Measurements from ENCODE around the gene EN2.

The EN2 gene

DNA sequence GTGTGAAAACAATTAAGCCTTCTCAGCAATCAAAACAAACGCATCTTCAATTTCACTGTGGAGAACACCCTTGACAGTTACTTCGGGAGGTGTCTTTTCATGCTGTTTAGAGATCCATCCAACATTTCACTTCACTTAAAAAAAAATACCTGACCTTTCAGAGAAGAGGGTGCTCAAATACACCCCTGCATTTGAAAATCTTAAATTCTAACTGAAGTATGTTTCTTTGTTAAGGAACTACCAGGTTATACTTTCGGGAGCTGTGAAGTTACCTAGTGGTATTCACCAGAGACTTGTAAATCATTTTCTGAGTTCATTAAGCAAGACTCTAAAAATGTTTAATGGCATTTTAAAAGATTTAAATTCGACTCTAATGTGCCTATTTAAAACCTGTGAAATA, 49.6 kb downstream of the EN2 start:
- no peak for DNase-seq (ENCODE audit: low read depth in 2 of 2, low spot score in 1 of 2)

DNA sequence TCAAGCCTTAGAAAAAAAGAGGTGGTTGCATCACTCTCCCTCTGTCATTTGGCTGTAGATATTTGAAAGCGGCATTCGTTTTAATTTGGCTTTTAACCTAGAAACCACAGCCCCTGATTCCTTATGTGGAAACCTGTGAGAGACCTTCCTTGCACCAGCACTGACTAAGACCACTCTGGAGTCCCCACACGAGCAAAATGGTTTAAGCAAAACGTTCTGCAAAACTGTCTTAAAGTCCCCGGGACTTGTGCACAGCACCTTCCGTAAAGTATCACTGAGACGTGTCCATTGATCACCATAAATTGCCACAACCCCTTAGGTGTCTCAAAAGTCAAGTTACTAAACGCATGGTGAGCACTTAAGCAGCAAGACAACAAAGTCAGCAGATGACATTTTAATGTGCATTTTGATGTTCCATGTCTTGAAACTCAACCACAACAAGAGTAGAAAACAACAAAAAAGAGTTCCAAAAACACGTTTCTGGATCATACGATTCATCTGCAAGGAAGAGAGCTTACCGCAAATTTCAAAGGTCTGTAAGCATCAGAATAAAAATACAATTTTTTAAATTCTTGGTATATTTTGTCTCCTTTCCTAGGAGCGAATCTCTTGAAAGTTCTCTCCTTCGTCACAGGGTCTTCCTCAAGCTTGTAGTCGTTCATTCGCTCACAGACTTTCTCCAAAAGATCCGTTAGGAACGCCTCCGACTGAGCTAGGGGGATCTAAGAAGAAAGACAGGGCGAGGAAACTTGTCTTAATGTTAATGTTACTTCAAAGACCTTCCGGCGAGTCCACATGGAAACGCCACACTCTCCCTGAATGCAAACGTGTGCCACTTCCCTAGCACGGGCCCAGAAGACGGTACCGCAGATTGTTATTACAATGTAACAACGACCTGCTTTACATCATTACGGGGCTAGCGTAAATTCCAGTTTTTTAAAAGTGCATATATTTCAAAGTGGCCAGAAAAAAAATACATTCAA, 50.7 kb downstream of the EN2 start:
- DNase-seq (ENCODE audit: low read depth in 2 of 2, low spot score in 1 of 2), result no peak

DNA sequence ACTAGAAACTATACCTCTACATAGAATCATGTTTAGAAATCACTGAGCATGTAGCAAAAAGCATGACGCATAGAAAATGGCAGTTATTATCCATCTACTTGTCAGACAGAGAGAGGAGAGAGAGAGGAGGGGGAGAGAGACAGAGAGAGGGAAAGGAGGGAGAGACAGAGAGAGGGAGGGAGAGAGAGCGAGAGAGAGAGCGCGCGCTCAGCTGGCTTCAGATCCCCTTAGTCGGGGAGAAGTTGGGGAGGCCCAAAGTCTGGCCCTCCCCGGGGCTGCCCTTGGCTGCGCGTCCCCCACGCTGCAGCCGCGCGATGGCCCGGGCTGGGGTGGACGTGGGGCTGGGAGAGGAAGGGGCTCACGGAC, 51.4 kb downstream of the EN2 start:
- DNase-seq (ENCODE audit: low read depth in 2 of 2, low spot score in 1 of 2), result no peak

DNA sequence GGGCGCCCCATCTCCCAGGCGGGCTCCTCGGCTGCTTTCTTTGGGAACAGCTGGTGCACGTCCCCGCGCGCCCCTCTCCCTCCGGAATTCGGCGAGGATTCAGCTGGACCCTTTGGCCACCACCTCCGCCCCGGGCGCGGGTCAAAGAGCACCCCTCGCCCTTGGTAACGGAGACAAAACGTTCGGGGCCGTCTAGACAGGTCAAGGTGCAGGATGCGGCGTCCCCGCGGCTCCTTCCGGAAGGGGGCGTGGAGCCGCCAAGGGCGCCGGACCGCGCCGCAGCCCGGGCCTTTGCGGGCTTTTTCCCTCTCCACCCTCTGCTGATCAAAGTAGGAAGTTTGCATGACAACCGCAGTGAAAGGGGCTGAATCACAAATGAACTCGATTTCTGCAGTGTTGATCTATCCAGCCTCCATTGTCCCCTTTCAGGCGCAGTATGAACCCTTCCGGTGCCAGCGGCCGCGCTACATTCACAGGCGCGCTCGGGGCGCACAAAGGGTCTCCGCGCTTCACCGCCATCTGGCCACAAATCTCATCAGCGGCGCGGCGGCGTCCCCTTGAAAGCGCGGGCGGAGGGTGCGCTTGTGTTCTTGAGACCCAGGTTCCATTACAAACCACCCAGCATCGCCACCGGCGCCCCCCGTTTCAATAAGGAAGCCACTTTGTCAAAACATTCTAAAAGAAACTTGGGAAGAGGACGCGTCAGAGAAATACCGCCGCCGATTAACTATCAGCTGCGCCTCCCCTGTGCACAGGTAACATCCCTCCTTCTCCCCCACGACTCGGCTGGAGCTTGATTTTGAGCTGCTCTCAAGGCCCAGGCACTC, 52.0 kb downstream of the EN2 start:
- DNase-seq (ENCODE audit: low read depth in 2 of 2, low spot score in 1 of 2), result no peak

DNA sequence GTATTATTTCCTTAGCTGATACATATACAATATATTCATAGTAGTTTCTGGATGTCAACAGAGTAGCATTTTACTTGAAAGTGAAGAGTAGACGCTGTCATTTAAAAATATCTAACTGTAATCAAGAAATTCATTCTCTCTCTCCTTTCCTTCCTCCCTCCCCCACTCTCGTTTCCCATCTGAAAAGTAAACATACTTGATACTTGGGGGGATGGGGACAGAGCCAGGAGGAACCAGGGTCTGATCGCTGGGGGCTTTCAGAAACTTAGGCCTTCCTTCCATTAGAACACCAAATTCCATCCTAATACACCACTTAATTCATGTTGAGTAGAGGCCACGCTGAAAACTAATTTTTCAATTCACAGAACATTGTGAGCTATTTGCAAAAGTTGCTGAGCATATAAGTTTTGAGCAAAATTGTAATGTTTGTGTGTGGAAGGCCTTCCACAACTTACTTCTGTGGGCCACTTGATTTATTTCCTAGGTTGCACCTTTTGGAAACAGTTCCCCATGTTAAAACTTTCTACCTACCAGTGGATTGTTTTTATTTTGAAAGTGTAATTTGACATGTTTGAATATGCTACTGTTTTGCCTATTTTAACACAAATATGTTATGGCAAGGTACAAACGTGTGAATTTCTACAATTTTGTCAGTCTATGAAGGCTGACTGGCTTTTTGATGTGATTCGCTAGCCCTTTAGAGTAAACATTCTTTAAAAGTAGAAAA, 53.2 kb downstream of the EN2 start:
- no peak for DNase-seq (ENCODE audit: low read depth in 2 of 2, low spot score in 1 of 2)

DNA sequence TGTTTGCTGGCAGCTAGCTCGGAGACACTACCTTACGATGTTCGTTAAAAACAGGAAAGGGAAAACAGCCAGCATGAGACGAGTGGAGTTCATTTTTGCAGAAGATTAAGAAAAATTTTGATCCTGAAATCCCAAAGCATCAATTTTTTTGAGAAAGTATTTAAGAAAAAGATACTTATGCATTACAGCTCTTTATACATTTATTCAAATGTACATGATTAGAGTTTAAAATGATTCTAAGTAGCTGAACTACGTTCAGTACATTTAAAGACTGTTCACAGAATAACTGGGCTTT, 53.7 kb downstream of the EN2 start:
- DNase-seq (ENCODE audit: low read depth in 2 of 2, low spot score in 1 of 2), result no peak

DNA sequence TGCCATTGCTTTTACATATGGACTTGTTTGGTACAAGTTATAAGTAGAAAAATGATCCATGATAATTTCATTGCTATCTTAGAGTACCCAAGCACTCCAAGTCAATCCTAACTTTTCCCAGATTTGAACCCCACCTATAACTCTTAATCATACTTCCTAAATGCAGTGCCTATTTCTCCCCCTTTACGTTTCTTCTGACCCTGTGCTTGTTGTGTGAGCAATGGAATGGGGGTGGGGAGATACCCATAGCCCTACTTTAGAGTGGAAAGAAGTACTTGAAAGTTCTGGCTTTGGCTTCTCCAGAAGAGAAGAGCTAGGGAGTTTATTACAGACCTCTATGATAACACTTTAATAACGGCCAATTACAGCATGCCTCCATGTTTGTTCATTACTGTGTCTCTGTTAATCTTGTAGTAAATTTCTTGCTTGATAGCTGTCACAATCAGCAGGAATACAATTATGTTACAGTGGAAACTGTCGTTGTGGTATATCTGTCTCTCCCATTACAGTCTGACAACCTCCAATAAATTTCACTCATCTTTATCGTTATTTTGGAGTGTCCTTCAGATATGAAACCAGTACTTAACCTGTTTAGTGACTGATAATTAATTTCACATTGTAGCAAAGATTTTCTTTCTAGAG, 54.4 kb downstream of the EN2 start:
- no peak for DNase-seq (ENCODE audit: low read depth in 2 of 2, low spot score in 1 of 2)

DNA sequence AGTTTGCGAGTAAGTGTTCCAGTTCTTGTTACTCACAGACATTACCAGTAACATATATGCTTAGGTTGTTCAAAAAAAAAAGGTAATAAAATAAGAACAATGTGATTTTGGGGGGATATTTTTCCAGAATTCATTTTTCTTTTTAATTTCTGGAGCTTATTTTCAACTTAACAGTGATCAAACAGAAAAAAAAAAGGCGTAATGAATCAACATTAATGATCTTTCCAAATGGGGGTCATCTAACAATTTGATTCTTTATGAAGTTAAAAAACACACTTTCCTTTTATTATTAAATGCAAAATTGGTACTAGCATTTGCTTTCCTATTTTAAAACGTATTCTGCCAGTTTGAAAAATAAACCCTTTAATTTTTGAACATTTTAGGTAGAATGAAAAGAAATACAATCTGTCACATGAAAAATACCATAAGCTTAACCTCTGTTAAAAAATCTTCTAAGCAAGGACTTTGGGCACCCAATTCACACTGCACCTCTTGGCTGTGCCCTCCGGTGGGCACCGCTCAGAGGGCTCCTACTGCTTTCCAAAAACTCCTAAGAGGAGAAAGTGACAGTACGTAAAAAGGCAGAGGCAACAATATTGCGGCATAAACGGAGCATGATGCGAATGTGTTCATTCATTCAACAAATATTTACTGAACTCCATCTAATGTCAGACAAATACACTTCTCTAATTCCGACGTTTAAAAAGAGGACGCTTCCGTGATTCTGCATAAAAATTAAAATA, 55.8 kb downstream of the EN2 start:
- DNase-seq (ENCODE audit: low read depth in 2 of 2, low spot score in 1 of 2), result no peak

DNA sequence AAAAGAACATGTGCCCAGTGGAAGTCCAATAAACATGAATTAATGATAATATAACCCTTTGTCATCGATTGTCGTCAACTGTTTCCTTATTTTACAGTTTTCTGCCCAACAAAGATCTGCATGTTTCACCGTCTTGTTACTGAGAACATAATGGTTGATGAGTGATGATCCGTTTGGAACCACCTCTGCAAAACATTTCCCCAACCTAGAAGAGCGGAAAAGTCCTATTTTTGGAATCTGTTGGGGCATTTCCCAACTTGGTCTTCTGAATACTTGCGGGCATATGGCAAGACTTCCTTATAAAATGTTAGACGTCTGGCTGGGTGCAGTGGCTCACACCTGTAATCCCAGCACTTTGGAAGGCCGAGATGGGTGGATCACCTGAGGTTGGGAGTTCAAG, 56.4 kb downstream of the EN2 start:
- DNase-seq (ENCODE audit: low read depth in 2 of 2, low spot score in 1 of 2), result no peak
